ENCODE data around the gene RTN4IP1. TPM values are rescaled to one million over a fixed set of nuclear protein-coding genes. Genes with fewer than 3 reads are reported as not detected.

The RTN4IP1 gene, protein sequence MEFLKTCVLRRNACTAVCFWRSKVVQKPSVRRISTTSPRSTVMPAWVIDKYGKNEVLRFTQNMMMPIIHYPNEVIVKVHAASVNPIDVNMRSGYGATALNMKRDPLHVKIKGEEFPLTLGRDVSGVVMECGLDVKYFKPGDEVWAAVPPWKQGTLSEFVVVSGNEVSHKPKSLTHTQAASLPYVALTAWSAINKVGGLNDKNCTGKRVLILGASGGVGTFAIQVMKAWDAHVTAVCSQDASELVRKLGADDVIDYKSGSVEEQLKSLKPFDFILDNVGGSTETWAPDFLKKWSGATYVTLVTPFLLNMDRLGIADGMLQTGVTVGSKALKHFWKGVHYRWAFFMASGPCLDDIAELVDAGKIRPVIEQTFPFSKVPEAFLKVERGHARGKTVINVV
- 9.9 and 11.2 TPM in 2 replicates for total RNA-seq

DNA sequence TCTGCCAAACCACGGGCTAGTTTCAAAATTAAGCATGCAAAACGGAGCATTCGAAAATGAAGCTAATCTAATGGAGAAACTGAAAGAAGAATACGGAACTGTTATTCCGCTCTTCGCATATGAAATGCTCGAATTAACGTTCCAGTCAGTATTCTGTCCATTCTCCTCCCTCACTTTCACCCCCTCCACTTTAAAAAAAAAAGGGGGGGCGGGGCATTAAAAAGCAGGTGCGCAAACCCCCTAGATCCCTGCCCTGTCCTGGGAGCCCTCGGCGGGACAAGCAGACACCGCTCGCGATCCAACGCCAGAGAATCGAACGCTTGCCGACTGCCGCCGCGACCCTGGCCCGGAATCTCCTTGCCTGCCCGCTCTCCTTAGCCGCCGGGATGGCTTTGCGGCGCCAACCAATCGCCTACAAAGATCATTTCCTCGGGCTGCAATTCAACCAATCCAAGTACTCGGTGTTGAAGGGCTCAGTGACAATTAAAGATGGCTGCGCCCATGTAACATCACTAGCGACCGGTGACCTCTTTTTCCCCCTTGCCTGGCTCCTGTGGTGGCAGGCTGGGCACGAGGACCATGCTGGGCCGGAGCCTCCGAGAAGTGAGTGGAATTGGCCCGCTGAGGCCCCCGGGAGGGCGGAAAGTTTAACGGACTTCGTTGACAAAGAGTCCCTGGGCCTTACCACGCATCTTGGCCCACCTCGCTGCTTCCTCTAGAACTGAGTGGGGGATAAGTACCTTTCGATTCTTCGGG lies at the start of gene RTN4IP1, which contains the start of gene QRSL1:
RTN4IP1 (minus strand) TSS at position 396 of the 756 bp plus-strand sequence. CDS start 477 bp downstream, outside the sequence.
QRSL1 (plus strand) TSS at position 476 of the 756 bp plus-strand sequence; CDS start at position 580, 104 bp downstream.
- peak; percentile 84 for ATAC-seq (ENCODE audit: low read depth)
- Mint-ChIP-seq H3K4me1 (peaks cover 72% of the 10 kb centered on the region), H3K27ac (peak within 1 kb of the TSS; percentile 96), H3K4me3 (peak within 1 kb of the TSS; percentile 93), H3K9me3 (no peaks in the 10 kb centered on the region), H3K27me3 (no peaks in the 10 kb centered on the region), H3K36me3 (ENCODE audit: low read depth) (peaks cover 27% of the 10 kb centered on the region)
- peak; percentile 74 for DNase-seq
- ChIA-PET POLR2A (interaction anchor here (0.5 to 3.5 kb wide), 18 partner anchors 8 to 347 kb away, joined by 3 to 57 read pairs (median 4); no protein-coding TSS in a partner anchor), CTCF (interaction anchor here (0.7 to 2.7 kb wide), 3 partner anchors 20 to 350 kb away, joined by 3 to 10 read pairs (median 7); no protein-coding TSS in a partner anchor)
- intact Hi-C loops (cut with micrococcal nuclease), result loop anchor here (1.0 to 2.0 kb wide), 9 partner anchors 8 to 343 kb away; partner anchors contain the start of gene ATG5
- TF ChIP-seq, protein P1, sequence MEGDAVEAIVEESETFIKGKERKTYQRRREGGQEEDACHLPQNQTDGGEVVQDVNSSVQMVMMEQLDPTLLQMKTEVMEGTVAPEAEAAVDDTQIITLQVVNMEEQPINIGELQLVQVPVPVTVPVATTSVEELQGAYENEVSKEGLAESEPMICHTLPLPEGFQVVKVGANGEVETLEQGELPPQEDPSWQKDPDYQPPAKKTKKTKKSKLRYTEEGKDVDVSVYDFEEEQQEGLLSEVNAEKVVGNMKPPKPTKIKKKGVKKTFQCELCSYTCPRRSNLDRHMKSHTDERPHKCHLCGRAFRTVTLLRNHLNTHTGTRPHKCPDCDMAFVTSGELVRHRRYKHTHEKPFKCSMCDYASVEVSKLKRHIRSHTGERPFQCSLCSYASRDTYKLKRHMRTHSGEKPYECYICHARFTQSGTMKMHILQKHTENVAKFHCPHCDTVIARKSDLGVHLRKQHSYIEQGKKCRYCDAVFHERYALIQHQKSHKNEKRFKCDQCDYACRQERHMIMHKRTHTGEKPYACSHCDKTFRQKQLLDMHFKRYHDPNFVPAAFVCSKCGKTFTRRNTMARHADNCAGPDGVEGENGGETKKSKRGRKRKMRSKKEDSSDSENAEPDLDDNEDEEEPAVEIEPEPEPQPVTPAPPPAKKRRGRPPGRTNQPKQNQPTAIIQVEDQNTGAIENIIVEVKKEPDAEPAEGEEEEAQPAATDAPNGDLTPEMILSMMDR (IDR thresholded peaks at IDR 0.05), result no peak

- ATAC-seq (ENCODE audit: low read depth) (peak; percentile 42), DNase-seq (no peak)
- intact Hi-C loops (cut with micrococcal nuclease), result no loop called here
- Mint-ChIP-seq H3K36me3 (ENCODE audit: low read depth) (no peaks in the 10 kb centered on the region), H3K27me3 (no peaks in the 10 kb centered on the region), H3K4me3 (peak overlapping the region; percentile 5), H3K27ac (peak overlapping the region; percentile 75), H3K9me3 (peaks cover 2% of the 10 kb centered on the region), H3K4me1 (peaks cover 28% of the 10 kb centered on the region)
- CTCF ChIA-PET, result interaction anchor here (1.0 kb wide), 1 partner anchor 10 kb away, joined by 5 read pairs; no protein-coding TSS in a partner anchor
- TF ChIP-seq, protein P1 (IDR thresholded peaks at IDR 0.05), result no peak
- POLR2A ChIA-PET, result interaction anchor here (0.7 to 1.5 kb wide), 4 partner anchors 11 to 48 kb away, joined by 3 to 5 read pairs (median 4); partner anchors contain the start of genes QRSL1 and RTN4IP1
Measured at GRCh38 chr6:106677282-106677681, 48.0 kb upstream of the RTN4IP1 start.

DNA sequence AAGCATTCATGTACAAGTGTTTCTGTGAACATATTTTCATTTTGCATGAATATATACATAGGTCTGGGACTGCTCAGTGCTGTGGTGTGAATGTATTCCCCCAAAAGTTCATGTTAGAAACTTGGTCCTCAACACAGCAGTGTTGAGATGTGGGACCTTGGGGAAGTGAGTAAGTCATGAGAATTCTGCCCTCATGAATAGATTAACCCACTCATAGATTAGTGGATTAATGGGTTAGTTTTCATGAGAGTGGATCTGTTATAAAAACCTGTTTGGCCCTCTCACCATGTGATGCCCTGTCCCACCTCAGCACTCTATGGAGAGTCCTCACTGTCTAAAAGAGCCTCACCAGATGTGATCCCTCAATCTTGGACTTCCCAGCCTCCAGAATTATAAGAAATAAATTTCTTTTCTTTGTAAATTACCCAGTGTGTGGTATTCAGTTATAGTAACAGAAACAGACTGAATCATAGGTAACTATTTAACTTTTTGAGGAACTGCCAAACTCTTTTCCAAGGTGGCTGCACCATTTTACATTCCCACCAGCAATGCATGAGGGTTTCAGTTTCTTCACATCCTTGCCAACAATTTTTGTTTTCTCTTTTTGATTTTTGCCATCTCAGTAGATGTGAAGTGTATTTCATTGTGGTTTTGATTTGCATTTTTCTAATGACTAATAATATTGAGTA lies 45.4 kb upstream of the RTN4IP1 start:
- ATAC-seq (ENCODE audit: low read depth) (no peak), DNase-seq (no peak)
- Mint-ChIP-seq H3K4me3 (no peak overlapping the region), H3K27ac (peak overlapping the region; percentile 15), H3K9me3 (peaks cover 2% of the 10 kb centered on the region), H3K36me3 (ENCODE audit: low read depth) (no peaks in the 10 kb centered on the region), H3K27me3 (no peaks in the 10 kb centered on the region), H3K4me1 (peaks cover 32% of the 10 kb centered on the region)
- ChIA-PET CTCF (no interaction called here), POLR2A (no interaction called here)
- TF ChIP-seq, protein P1 (IDR thresholded peaks at IDR 0.05), result no peak
- intact Hi-C loops (cut with micrococcal nuclease), result loop anchor here (1.0 kb wide), 1 partner anchor 8 kb away; no protein-coding TSS in a partner anchor

GRCh38 chr6:106671651-106672050 lies 42.4 kb upstream of the RTN4IP1 start:
- Mint-ChIP-seq H3K36me3 (ENCODE audit: low read depth) (peaks cover 2% of the 10 kb centered on the region), H3K4me1 (peaks cover 39% of the 10 kb centered on the region), H3K4me3 (no peak overlapping the region), H3K27ac (no peak overlapping the region), H3K27me3 (no peaks in the 10 kb centered on the region), H3K9me3 (no peaks in the 10 kb centered on the region)
- ChIA-PET CTCF (no interaction called here), POLR2A (no interaction called here)
- ATAC-seq (ENCODE audit: low read depth) (no peak), DNase-seq (no peak)
- intact Hi-C loops (cut with micrococcal nuclease), result loop anchor here (2.0 kb wide), 1 partner anchor 17 kb away; no protein-coding TSS in a partner anchor
- TF ChIP-seq, protein P1 (IDR thresholded peaks at IDR 0.05), result no peak

All from activated B cell treated with CpG ODN at 0.5 μM for 24 hours (primary cell).